GM13976 (cell line): Measurements from ENCODE around the gene HS1BP3.

Experiments used
- DNase-seq: peaks from one replicate; pipeline ENCODE4 v3.0.0; 2012; ENCODE audit warnings: low spot score
- in situ Hi-C: fragments of 300-500 bp; cut with MboI; formaldehyde crosslinking; loops from one replicate; pipeline ENCODE4 v1.12.0; 2022; ENCODE audit warnings: low sequenced_read_pairs, mixed read lengths, inconsistent platforms; ENCODE audit not compliant: unreplicated experiment
- TF ChIP-seq, protein P1 (sequence below): IDR thresholded peaks from 2 replicates; pipeline ENCODE4 v1.5.1; 2012; ENCODE audit warnings: borderline replicate concordance, mild to moderate bottlenecking; ENCODE audit not compliant: insufficient read depth; ENCODE audit errors: extremely low read depth, missing control alignments, control extremely low read depth

The HS1BP3 gene

DNA sequence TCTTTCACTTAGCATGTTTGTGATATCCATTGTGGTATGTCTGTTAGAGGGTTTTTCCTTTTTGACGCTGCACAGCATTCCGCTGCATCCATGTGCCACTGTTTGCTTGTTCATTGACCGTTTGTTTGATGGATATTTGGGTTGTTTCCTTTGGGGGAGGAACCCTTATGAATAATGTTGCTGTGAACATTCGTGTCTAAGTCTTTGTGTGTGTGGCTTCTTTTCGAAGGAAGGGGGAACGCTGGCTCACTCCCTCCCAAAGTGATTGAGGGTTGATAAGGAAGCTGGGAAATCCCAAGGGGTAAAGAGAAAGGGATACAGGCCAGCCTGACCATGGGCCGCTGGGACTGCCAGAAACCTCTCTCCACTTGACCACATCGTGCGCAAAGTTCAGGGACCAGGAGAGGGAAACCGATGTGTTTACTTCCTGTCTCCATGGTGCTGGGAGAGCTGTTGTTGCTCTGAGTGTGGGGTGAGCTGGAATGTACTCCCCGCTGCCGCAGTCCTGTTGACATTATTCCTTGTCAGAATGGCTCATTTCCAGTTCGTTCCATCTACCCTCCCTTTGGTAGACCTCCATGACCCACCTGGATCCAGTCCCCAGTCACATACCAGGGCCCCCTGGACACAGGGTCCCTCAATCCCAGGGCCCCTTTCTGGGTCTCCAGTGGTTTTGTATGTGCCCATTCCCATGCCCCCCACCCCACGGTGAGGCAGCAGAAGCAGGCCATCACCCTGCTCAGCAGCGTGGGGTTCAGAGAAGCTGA lies 39.6 kb downstream of the HS1BP3 start:
- TF ChIP-seq, protein P1, sequence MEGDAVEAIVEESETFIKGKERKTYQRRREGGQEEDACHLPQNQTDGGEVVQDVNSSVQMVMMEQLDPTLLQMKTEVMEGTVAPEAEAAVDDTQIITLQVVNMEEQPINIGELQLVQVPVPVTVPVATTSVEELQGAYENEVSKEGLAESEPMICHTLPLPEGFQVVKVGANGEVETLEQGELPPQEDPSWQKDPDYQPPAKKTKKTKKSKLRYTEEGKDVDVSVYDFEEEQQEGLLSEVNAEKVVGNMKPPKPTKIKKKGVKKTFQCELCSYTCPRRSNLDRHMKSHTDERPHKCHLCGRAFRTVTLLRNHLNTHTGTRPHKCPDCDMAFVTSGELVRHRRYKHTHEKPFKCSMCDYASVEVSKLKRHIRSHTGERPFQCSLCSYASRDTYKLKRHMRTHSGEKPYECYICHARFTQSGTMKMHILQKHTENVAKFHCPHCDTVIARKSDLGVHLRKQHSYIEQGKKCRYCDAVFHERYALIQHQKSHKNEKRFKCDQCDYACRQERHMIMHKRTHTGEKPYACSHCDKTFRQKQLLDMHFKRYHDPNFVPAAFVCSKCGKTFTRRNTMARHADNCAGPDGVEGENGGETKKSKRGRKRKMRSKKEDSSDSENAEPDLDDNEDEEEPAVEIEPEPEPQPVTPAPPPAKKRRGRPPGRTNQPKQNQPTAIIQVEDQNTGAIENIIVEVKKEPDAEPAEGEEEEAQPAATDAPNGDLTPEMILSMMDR: no peak
- in situ Hi-C loops: no loop called here
- no peak for DNase-seq

DNA sequence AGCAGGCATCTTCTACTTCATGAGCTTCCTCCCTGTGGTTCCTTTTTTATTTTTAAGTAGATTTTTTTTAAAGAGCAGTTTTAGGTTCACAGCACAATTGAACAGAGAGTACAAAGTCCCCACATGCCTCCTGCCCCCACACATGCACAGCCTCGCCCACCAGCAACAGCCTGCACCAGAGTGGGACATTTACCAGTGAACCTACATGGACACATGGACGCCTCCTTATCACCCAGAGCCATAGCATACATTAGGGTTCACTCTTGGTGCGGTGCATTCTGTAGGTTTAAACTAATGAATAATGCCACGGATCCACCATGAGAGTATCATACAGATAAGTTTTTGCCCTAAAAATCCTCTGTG lies 40.9 kb downstream of the HS1BP3 start:
- in situ Hi-C loops: no loop called here
- DNase-seq: no peak
- TF ChIP-seq, protein P1: no peak

DNA sequence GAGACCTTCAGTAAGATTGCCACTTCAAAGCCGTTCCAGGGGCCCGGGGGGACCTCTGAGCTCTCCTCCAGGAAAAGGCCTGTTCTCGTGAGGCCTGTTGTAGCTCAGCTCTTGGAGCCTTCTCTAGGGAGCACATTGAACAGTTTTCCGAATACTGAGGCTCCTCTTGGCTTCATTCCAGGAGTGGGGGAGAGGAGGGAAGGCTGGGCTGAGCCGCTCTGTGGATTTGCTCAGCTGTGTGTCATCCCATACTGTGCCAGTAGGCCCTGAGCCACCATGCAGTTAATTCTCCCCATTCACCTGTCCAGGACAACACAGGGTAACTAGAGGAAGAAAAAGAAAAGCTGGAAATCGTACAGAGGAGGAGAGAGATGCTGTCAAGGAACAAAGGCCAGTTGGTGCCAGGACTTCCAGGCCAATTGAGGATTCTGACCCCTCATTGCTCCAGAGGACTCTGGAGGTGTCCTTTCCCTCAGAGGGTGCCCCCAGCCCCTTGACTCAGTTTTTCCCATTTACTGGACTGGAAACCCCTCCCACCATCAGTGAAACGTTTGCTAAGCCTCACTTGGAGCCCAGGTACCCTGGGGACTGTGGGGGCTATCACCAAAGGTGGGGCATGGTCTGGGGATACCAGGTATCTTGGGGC lies 41.4 kb downstream of the HS1BP3 start:
- in situ Hi-C loops: no loop called here
- DNase-seq: no peak
- TF ChIP-seq, protein P1: no peak

DNA sequence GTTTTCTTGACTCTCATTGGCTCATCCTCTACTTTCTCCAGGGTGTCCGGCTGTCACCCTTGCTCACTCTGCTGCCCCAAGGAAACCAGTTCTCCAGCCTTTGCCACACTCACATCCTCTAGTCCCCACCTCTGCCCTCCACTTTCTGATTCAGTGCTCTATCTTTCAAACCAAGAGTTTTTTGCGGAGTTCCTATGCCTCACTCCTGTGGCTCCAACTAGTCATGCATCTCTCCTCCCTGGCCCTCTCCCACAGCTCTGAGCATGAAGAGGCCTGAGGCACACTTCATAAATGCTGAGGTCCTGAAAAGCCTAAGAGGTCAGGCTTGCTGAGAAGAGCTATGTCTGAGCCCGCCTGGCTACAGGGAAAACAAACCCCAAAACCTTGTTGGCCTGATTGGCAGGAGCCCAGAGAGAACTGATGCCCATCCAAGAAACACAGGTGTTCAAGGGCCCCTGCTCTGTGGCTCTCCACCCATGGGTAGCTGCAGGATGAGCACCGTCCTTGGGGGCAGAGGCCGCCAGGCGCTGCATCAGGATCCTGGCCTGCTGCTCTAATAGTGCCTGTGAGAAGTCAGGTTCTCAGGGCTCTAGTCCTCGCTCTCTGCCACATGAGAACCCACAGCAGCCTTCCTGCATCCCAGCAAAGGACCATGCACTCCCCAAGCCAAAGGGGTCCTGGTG lies 42.1 kb downstream of the HS1BP3 start:
- DNase-seq: no peak
- TF ChIP-seq, protein P1: no peak
- in situ Hi-C loops: no loop called here

DNA sequence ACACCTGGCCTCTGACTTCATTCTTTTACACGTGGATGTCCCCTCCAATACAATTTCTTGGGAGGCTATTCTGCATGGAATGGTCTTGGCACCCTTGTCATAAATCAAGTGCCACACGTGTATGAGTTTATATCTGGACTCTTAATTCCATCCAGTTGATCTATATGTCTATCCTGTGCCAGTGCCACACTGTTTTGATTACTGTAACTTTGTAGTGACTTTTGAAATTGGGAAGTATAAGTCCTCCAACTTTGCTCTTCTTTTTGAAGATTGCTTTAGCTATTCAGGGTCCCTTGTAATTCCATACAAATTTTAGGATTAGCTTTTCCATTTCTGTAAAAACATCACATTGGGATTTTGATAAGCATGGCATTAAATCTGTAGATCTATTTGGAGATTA lies 43.5 kb downstream of the HS1BP3 start:
- TF ChIP-seq, protein P1: no peak
- in situ Hi-C loops: no loop called here
- DNase-seq: no peak

DNA sequence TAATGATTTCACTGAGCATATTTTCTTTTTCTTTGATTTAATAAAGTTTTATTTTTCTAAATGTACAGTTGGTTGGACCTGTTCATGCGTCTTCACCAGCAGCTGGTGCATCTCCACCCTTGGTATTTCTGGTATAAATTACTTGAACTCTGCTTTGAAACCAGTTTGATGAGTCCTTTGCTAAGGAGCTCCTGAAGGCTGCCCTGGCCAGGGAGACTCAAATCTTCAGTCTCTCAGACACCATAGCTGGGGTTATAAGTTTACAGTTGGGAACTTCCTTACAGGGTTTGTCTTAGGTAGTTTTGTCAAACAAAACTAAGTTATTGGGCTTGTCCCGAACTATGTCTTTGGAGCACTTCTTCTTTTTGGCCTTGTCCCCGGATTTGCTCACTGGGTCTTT lies 44.7 kb downstream of the HS1BP3 start:
- TF ChIP-seq, protein P1: no peak
- DNase-seq: no peak
- in situ Hi-C loops: no loop called here
